Natural killer cell (primary cell): ENCODE data around the gene RNASE13. TPM values are rescaled to one million over a fixed set of nuclear protein-coding genes. Genes with fewer than 3 reads are reported as not detected.

ENCODE experiments used
- ATAC-seq, 3 donors: fragments of 150-1000 bp in 2 of 3; fragments of 200-7000 bp in 1 of 3; cut with Tn5 transposase; 1 replicate in 1 of 3; 2 replicates in 2 of 3; pipeline ENCODE4 v1.10.0; 2021; ENCODE audit warnings: mild to moderate bottlenecking in 2 of 3, moderate library complexity in 2 of 3
- DNase-seq, 2 donors: peaks; one replicate each; pipeline versions ENCODE4 v3.0.0 to v3.0.0-alpha.2; 2013 to 2021; ENCODE audit warnings: mixed read lengths in 1 of 2
- H3K27ac ChIP-seq: one replicate; pipeline ENCODE4 v1.5.1; 2013; ENCODE audit warnings: mild to moderate bottlenecking, low read length
- H3K27me3 ChIP-seq: one replicate; pipeline ENCODE4 v1.6.1; 2013; ENCODE audit warnings: low read length; ENCODE audit not compliant: control insufficient read depth, insufficient read depth
- H3K36me3 ChIP-seq: one replicate; pipeline ENCODE4 v1.6.1; 2013; ENCODE audit warnings: low read length; ENCODE audit not compliant: control insufficient read depth, insufficient read depth
- H3K4me1 ChIP-seq: one replicate; pipeline ENCODE4 v1.6.1; 2013; ENCODE audit warnings: low read length; ENCODE audit not compliant: control insufficient read depth, insufficient read depth
- H3K4me3 ChIP-seq: one replicate; pipeline ENCODE4 v1.5.1; 2013; ENCODE audit warnings: low read length
- H3K9me3 ChIP-seq: one replicate; pipeline ENCODE4 v1.6.1; 2013; ENCODE audit warnings: low read length; ENCODE audit not compliant: control insufficient read depth, insufficient read depth
- H3K27ac Mint-ChIP-seq, 2 donors: one replicate each; pipeline ENCODE4 v1.8.0; 2022; ENCODE audit warnings: mild to moderate bottlenecking in 2 of 2, mixed read lengths in 2 of 2, moderate library complexity in 1 of 2
- H3K27me3 Mint-ChIP-seq, 2 donors: one replicate each; pipeline ENCODE4 v1.8.0; 2022; ENCODE audit warnings: low read depth in 2 of 2, mixed read lengths in 2 of 2
- H3K36me3 Mint-ChIP-seq: one replicate; pipeline ENCODE4 v1.8.0; 2022; ENCODE audit warnings: mixed read lengths
- H3K4me1 Mint-ChIP-seq, 2 donors: one replicate each; pipeline ENCODE4 v1.8.0; 2022; ENCODE audit warnings: mixed read lengths in 2 of 2
- H3K4me3 Mint-ChIP-seq: one replicate; pipeline ENCODE4 v1.8.0; 2022; ENCODE audit warnings: mild to moderate bottlenecking, moderate library complexity, mixed read lengths
- H3K9me3 Mint-ChIP-seq, 2 donors: one replicate each; pipeline ENCODE4 v1.8.0; 2022; ENCODE audit warnings: mixed read lengths in 2 of 2
- WGBS: methylation state at CpG from one replicate; pipeline ENCODE4 v1.1.7; 2013; ENCODE audit warnings: missing lambda C conversion rate; ENCODE audit not compliant: insufficient coverage; 5-methylcytosine and 5-hydroxymethylcytosine counted together
- intact Hi-C: fragments of 100-400 bp; cut with micrococcal nuclease; formaldehyde crosslinking; loops from one replicate; pipeline ENCODE4 v1.14.2; 2022
- total RNA-seq, 4 donors: library from RNA; stranded (reverse); fragments of 120-200 nt in 1 of 4; gene quantifications; one replicate each; pipeline versions ENCODE4 v1.2.3 to v1.2.4, GENCODE V29; 2013 to 2022
- TF ChIP-seq, protein P1 (sequence below): fragments of 200-600 bp; IDR thresholded peaks from one replicate; pipeline ENCODE4 v1.8.0; 2022; ENCODE audit warnings: antibody characterized with exemption

RNASE13 gene
- total RNA-seq, 3 donors from 2014 or later (not counting 1 experiment from before 2014, with no cell fraction given): not detected

DNA sequence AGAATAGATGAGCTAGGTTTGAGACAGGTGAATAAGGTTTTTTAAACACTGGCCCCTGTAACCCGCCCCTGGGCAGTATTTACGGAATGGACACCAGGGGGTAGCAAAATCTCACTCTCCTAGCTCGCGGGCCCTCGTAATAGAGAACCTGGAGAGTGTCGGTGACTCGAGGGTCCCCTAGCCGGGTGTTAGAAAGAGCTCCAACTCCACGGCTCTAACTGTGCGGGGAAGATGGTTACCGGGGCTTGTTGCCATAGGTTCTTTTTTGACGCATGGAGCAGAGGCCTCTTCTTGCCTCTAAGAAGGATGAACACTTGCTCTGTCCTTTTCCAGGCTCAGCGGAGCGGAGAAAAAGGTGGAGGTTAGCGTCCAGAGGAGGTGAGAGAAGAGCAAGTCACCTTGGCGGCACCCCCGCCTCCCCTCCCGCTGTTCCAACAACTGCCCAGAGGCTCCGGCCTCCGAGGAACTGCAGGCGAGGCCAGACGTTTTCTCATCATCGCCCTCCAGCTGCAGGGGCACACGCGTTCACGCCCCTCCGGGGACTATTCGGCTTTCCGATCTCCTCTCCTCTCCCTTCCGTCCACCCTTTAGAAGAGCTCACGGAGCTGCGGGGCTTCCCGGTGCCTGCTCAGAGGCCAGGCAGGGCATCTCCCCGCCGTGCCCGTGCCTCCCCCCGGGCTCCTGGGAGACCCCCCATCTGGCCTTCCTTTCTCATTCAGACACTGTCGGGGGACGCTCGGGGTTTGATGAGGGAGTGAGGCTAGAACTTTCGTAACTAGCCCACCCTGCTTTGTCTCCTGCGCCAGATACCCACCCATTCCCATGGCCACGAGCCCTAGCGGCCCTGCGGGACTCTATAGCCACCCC, 34.1 kb upstream of the RNASE13 start:
- Histone ChIP-seq H3K27me3 (peaks cover 35% of the 10 kb centered on the region), H3K4me3 (peak overlapping the region; percentile 12), H3K36me3 (no peaks in the 10 kb centered on the region), H3K4me1 (peaks cover 44% of the 10 kb centered on the region), H3K27ac (no peak overlapping the region), H3K9me3 (no peaks in the 10 kb centered on the region)
- intact Hi-C loops: loop anchor here (1.0 kb wide), 2 partner anchors 24 to 36 kb away; no protein-coding TSS in a partner anchor
- Mint-ChIP-seq H3K4me1 (peaks cover 31 to 41% of the 10 kb centered on the region in 2 donors), H3K9me3 (no peaks in the 10 kb centered on the region), H3K4me3 (peak overlapping the region; percentile 88), H3K36me3 (no peaks in the 10 kb centered on the region), H3K27ac (peak overlapping the region in 1 of 2 donors; percentile 88), H3K27me3 (peaks cover 72 to 85% of the 10 kb centered on the region in 2 donors)
- WGBS: 3% methylated on average over 45 of the region's 45 CpGs
- TF ChIP-seq, protein P1, sequence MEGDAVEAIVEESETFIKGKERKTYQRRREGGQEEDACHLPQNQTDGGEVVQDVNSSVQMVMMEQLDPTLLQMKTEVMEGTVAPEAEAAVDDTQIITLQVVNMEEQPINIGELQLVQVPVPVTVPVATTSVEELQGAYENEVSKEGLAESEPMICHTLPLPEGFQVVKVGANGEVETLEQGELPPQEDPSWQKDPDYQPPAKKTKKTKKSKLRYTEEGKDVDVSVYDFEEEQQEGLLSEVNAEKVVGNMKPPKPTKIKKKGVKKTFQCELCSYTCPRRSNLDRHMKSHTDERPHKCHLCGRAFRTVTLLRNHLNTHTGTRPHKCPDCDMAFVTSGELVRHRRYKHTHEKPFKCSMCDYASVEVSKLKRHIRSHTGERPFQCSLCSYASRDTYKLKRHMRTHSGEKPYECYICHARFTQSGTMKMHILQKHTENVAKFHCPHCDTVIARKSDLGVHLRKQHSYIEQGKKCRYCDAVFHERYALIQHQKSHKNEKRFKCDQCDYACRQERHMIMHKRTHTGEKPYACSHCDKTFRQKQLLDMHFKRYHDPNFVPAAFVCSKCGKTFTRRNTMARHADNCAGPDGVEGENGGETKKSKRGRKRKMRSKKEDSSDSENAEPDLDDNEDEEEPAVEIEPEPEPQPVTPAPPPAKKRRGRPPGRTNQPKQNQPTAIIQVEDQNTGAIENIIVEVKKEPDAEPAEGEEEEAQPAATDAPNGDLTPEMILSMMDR: peak; percentile 58
- ATAC-seq (peak; percentile 55 to 69 (median 68)), DNase-seq (peak in 1 of 2 donors; percentile 84)

DNA sequence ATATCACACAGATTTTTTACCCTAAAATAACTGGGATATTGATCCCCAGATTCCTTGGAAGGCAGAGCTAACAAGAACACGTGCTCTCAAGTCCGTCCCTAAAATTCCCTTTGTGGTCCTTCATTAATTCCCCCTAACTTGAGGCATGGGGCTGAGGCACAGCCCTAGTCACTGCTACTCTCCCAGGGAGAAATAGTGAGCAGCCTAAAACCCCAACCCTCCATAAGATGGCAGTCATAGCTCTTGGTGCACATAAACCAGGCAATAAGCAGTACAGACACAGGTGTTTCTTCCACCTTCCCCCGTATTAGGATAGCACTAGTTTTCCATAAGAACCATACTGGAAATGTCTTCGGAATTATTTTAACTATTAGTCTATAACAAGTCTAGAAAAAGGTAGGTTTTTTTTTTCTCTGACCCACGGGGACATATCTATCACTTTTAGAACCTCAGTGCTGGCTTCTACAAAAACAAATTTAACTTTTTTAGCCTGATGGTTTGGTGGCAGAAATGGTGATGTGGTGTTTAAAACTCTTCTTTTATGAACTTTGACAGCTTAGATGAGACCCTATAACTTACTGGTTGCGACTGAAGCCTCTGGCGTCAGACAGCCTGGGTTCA, 32.4 kb upstream of the RNASE13 start:
- peaks cover 34% of the 10 kb centered on the region for H3K4me1 ChIP-seq
- H3K27me3 ChIP-seq: peaks cover 30% of the 10 kb centered on the region
- H3K36me3 ChIP-seq: no peaks in the 10 kb centered on the region
- Mint-ChIP-seq H3K36me3 (no peaks in the 10 kb centered on the region), H3K9me3 (no peaks in the 10 kb centered on the region), H3K4me1 (peaks cover 28 to 35% of the 10 kb centered on the region in 2 donors), H3K27ac (no peak overlapping the region), H3K4me3 (no peak overlapping the region), H3K27me3 (peaks cover 72 to 85% of the 10 kb centered on the region in 2 donors)
- TF ChIP-seq, protein P1: no peak
- no peak overlapping the region for H3K27ac ChIP-seq
- no peak for ATAC-seq
- H3K9me3 ChIP-seq: no peaks in the 10 kb centered on the region
- H3K4me3 ChIP-seq: no peak overlapping the region
- intact Hi-C loops: no loop called here
- peak in 1 of 2 donors; percentile 63 for DNase-seq
- WGBS: 75% methylated on average over 5 of the region's 7 CpGs

DNA sequence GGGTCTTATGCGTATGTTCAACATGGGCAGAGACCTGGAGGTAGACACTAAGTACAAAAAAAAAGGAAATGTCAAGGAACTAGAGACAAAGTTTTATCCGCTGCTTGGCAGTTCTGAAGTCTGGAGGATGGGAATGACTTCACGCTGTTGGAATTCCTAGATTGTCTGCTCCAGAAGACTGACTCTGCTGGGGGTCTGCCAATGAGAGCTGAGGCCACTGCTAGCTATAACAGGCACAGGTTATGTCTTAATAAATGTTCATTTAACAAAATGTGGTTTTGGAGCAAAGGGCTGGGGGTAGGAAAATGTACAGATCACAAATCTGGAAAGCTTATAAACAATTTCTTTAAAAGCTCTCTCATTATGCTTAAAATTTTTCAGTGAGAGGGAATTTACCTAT, 28.9 kb upstream of the RNASE13 start:
- no peak for DNase-seq
- Mint-ChIP-seq H3K27ac (no peak overlapping the region), H3K27me3 (peaks cover 57 to 78% of the 10 kb centered on the region in 2 donors), H3K4me3 (no peak overlapping the region), H3K9me3 (no peaks in the 10 kb centered on the region), H3K4me1 (peaks cover 1 to 3% of the 10 kb centered on the region in 2 donors), H3K36me3 (no peaks in the 10 kb centered on the region)
- H3K27ac ChIP-seq: no peak overlapping the region
- TF ChIP-seq, protein P1: no peak
- no peak overlapping the region for H3K4me3 ChIP-seq
- no peaks in the 10 kb centered on the region for H3K36me3 ChIP-seq
- ATAC-seq: no peak
- peaks cover under 1% of the 10 kb centered on the region for H3K4me1 ChIP-seq
- H3K9me3 ChIP-seq: no peaks in the 10 kb centered on the region
- 86% methylated on average over 3 of the region's 3 CpGs for WGBS
- intact Hi-C loops: no loop called here
- H3K27me3 ChIP-seq: peaks cover under 1% of the 10 kb centered on the region
